ENCODE measurements around the gene SLIT3.

SLIT3 gene

DNA sequence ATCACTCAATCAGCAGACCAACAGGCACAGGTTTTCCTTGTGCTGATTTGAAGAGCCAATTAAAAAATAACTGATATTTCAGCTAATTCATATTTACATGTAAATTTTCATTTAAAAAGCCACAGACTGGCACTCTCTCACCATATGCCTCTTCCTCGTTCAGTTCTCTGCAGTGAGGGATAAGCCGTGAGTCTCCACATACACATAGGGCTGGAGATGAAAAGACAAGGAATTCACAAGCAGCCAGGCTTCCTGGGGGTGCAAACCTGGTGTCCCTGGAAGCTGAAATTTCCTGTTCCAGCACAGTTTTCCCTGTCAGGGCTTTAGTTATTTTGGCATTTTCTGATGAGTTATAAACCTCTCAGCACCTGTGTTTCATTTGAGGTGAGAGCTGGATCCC is 397.9 kb downstream of the SLIT3 start:
- Histone ChIP-seq H3K36me3 (replicated peaks; ENCODE audit: low read depth, low read length) (no peaks in the 10 kb centered on the region), H3K9me3 (ENCODE audit: insufficient read depth, low read length) (no peaks in the 10 kb centered on the region), H2AFZ (ENCODE audit: low read depth, low read length) (no peak overlapping the region), H3K9ac (ENCODE audit: low read length) (no peak overlapping the region), H4K20me1 (ENCODE audit: insufficient read depth, low read length) (no peaks in the 10 kb centered on the region), H3K27ac (ENCODE audit: low read length) (no peak overlapping the region), H3K27me3 (ENCODE audit: low read depth, low read length) (peaks cover 54% of the 10 kb centered on the region), H3K4me1 (ENCODE audit: low read length) (no peaks in the 10 kb centered on the region), H3K4me2 (ENCODE audit: low read length) (no peak overlapping the region), H3K4me3 (ENCODE audit: low read length) (no peak overlapping the region), H3K79me2 (ENCODE audit: low read length) (no peaks in the 10 kb centered on the region)
- no peak for TF ChIP-seq CTCF (IDR thresholded peaks at IDR 0.05; ENCODE audit: low read depth, low read length)
- TF ChIP-seq EZH2phosphoT487 (IDR thresholded peaks at IDR 0.05; ENCODE audit: low read depth) = no peak

DNA sequence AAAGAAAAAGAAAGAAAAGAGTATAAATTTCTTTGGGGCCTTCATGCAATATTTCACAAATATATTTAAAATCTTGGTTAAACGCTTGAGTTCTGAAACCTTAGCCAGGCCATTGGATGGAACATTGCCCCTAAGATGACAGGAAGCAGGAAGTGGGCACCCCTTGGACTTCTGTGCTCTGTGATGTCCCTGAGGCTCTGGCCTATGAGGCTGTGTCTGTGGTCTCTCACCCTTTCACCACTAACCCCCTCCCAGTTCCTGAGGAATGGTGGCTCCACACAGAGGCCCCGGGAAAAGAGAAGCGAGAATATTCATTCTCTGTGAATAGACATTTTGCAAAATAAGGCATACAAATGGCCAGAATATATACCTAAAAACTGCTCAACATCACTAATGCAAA is 401.3 kb downstream of the SLIT3 start:
- Histone ChIP-seq H3K27me3 (ENCODE audit: low read depth, low read length) (peaks cover 69% of the 10 kb centered on the region), H3K4me2 (ENCODE audit: low read length) (no peak overlapping the region), H3K9me3 (ENCODE audit: insufficient read depth, low read length) (no peaks in the 10 kb centered on the region), H3K36me3 (replicated peaks; ENCODE audit: low read depth, low read length) (no peaks in the 10 kb centered on the region), H3K27ac (ENCODE audit: low read length) (no peak overlapping the region), H3K79me2 (ENCODE audit: low read length) (no peaks in the 10 kb centered on the region), H3K4me3 (ENCODE audit: low read length) (no peak overlapping the region), H3K4me1 (ENCODE audit: low read length) (no peaks in the 10 kb centered on the region), H3K9ac (ENCODE audit: low read length) (no peak overlapping the region), H4K20me1 (ENCODE audit: insufficient read depth, low read length) (no peaks in the 10 kb centered on the region), H2AFZ (ENCODE audit: low read depth, low read length) (no peak overlapping the region)
- no peak for TF ChIP-seq EZH2phosphoT487 (IDR thresholded peaks at IDR 0.05; ENCODE audit: low read depth)
- no peak for TF ChIP-seq CTCF (IDR thresholded peaks at IDR 0.05; ENCODE audit: low read depth, low read length)

- TF ChIP-seq EZH2phosphoT487 (IDR thresholded peaks at IDR 0.05; ENCODE audit: low read depth) = no peak
- Histone ChIP-seq H3K4me1 (ENCODE audit: low read length) (no peaks in the 10 kb centered on the region), H3K9ac (ENCODE audit: low read length) (no peak overlapping the region)
Measured at GRCh38 chr5:168899264-168899663, 401.7 kb downstream of the SLIT3 start.

DNA sequence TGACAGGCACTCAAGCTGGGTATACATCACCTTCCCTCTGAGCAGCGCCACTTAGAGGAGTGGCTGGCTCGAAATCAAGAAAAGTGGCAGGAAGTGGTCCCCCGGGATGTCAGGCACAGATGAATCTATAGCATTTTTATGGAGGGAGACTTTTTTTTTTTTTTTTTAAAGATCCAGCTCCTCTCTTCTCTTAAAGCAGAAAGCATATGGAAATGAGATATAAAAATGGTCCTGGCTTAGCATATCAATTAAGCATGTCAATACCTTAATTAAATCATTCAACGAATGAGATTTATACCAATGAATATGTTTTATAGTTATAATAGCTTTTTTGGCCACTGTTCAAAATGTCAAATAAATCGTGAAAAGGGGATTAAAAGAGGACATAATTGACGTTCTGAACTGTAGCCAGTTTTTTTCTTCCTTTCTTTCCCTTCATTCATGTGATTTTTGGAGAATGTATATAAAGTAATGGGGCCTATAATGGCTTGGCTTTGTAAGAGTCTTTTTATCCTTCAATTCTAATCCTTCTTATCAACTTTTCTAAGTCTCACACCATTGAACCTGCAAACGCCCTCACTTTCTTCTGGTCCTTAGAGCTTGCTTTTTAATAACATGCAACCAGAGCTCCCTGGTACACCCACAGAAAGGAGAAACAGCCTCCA is 402.6 kb downstream of the SLIT3 start:
- H3K79me2 ChIP-seq (ENCODE audit: low read length) = no peaks in the 10 kb centered on the region
- H3K4me2 ChIP-seq (ENCODE audit: low read length) = no peak overlapping the region

More at GRCh38 chr5:168899264-168899663, 401.7 kb downstream of the SLIT3 start:
- peaks cover 73% of the 10 kb centered on the region for H3K27me3 ChIP-seq (ENCODE audit: low read depth, low read length)
- H2AFZ ChIP-seq (ENCODE audit: low read depth, low read length) = no peak overlapping the region
- no peak overlapping the region for H3K27ac ChIP-seq (ENCODE audit: low read length)
- H3K79me2 ChIP-seq (ENCODE audit: low read length) = no peaks in the 10 kb centered on the region
- H3K4me2 ChIP-seq (ENCODE audit: low read length) = no peak overlapping the region
- H3K9me3 ChIP-seq (ENCODE audit: insufficient read depth, low read length) = no peaks in the 10 kb centered on the region
- H4K20me1 ChIP-seq (ENCODE audit: insufficient read depth, low read length) = no peaks in the 10 kb centered on the region
- no peak overlapping the region for H3K4me3 ChIP-seq (ENCODE audit: low read length)
- no peaks in the 10 kb centered on the region for H3K36me3 ChIP-seq (replicated peaks; ENCODE audit: low read depth, low read length)

More for the DNA sequence above, 402.6 kb downstream of the SLIT3 start:
- Histone ChIP-seq H3K4me1 (ENCODE audit: low read length) (no peaks in the 10 kb centered on the region), H3K27ac (ENCODE audit: low read length) (no peak overlapping the region), H3K9me3 (ENCODE audit: insufficient read depth, low read length) (no peaks in the 10 kb centered on the region), H3K27me3 (ENCODE audit: low read depth, low read length) (peaks cover 75% of the 10 kb centered on the region), H3K36me3 (replicated peaks; ENCODE audit: low read depth, low read length) (no peaks in the 10 kb centered on the region), H3K9ac (ENCODE audit: low read length) (no peak overlapping the region), H3K4me3 (ENCODE audit: low read length) (no peak overlapping the region), H2AFZ (ENCODE audit: low read depth, low read length) (no peak overlapping the region), H4K20me1 (ENCODE audit: insufficient read depth, low read length) (no peaks in the 10 kb centered on the region)
- TF ChIP-seq EZH2phosphoT487 (IDR thresholded peaks at IDR 0.05; ENCODE audit: low read depth) (no peak), CTCF (IDR thresholded peaks at IDR 0.05; ENCODE audit: low read depth, low read length) (no peak)
